HG03521 (cell line): Measurements from ENCODE around the gene LRP1B.
"Not testable (repeated sequence)": the region's sequence is repeated elsewhere in the genome, so short reads cannot be mapped to it uniquely, and the experiment has no call there.

Source experiments
- ATAC-seq: cut with Tn5 transposase; IDR thresholded peaks from one replicate; pipeline ENCODE4 v1.9.1; 2021; ENCODE audit warnings: mild to moderate bottlenecking, moderate library complexity; ENCODE audit not compliant: unreplicated experiment

Gene LRP1B

DNA sequence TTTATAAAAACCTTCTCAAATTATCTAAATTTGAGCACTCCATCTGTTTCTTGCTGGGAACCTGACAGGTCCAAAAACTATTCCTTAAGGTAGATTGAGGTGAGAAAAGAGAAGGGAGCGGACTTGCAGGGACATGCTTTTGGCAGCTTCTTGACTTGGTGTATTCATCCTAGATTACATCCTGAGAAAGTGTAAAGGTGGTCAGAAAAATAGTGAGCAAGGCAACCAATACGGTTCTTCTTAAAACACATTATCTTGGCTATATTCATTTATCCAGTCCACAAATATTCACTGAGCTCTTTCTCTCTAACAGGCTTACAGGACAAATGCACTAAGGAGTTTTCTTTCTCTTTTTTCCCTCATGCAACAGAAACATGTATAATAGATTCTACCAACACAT is 230.0 kb downstream of the LRP1B start:
- no peak for ATAC-seq

DNA sequence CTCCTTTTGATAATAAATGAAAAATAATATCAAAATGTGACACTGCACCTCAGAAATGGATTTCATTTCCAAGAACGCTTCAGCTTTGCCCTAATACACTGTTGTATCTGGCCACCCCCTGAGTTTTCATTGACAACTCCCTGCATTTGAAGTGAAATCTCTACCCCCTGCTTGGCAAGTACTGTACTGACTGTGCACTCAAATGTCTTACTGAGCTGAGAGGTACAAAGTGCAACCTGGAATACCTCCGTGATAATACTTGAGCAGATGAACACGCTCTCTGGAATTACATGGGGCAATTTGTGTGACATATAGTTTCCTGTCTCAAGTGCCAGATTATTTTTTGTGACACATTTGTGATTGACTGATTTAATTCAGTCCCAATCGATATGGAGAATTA is 231.1 kb downstream of the LRP1B start:
- ATAC-seq, result no peak

DNA sequence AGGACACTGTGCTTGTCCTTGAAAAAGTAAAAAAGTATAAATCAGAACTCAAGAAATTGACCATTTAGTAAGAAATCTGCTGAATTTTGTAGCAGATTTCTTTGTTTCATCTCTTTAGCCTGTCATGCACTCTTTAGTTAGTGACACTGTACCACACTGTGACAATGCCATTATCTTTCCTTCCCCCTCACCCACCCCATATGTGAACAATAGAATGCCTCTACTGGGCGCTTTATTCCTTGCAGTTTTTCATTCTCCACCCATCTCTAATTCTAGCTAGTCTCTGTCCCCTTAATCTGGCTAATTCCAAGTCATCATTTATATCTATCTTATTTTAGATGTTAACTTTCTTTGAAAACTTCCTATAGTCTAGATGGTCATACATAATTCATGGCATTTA is 241.0 kb downstream of the LRP1B start:
- ATAC-seq, result no peak

- ATAC-seq, result no peak
Observed at GRCh38 chr2:141888987-141889555, 241.7 kb downstream of the LRP1B start.

DNA sequence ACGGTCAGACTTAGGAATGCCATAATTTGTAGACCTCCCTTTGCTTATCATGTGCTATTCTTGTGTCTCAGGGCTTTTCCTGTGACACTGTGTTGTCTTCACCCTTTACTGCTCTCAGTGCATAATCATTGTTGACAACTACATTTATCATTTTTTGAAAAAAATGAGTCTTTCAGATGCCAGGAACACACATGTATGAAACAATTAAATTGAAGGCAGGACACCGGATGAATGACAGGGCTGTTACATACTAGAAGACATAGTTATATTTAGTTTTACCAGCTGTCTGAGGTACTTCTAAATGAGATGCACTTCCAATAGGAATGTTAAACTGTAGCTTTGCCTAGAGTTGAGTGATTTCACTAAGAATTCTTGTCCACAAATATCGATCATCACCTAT is 243.5 kb downstream of the LRP1B start:
- ATAC-seq, result no peak

DNA sequence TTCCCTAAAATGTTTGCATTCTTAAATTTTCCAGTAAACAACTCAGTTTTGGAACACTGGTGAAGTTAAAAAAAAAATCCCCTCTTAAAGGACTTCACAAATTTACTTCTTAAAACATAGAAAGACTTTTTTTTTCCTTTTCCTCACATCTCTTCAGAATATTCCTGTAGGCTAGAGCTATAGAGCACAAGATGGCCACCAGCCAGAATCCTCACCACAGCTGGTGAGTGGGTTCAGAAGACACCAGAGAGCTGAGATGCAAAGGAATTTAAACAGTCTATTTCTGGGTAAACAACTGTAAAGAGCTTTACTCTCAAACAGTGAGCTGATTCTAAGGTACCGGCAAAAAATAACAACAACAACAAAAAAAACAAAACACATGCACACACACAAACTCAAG is 252.8 kb downstream of the LRP1B start:
- no peak for ATAC-seq

DNA sequence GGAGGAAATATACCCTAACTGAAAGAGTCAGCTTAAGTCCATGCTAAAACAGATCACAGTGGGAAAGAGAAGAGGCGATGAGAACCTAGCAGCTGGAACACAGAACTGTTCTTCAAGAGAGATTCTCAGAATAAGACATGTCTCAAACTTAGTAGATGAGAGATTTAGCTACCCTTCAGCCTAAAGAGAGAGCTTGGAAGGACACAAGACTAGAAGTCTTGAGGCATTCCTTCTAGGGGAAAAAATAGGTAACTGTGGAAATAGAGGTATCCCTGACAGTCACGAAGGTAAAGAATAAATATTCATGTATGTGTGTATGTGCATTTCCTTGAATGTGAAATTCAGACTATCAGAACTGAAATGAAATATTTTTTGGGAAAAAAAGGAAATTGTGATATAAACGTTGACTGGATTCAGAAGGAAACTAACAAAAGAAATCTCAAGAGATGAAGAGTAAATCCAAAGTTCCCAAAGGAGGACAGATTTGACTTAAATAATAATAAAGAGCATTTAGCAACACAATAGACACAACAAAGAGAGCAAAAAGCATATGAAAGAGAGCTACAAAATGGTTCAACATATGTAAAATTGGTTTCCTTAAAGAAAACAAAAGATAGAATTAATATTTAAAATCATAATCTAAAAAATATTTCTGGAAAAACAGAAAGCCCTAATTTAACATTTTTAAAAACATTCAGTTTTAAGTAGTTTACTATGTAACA is 258.7 kb downstream of the LRP1B start:
- ATAC-seq, result no peak

- ATAC-seq, result no peak
Observed at GRCh38 chr2:141869572-141869971, 261.2 kb downstream of the LRP1B start.

- ATAC-seq, result no peak
Observed at GRCh38 chr2:141863964-141864363, 266.9 kb downstream of the LRP1B start.

DNA sequence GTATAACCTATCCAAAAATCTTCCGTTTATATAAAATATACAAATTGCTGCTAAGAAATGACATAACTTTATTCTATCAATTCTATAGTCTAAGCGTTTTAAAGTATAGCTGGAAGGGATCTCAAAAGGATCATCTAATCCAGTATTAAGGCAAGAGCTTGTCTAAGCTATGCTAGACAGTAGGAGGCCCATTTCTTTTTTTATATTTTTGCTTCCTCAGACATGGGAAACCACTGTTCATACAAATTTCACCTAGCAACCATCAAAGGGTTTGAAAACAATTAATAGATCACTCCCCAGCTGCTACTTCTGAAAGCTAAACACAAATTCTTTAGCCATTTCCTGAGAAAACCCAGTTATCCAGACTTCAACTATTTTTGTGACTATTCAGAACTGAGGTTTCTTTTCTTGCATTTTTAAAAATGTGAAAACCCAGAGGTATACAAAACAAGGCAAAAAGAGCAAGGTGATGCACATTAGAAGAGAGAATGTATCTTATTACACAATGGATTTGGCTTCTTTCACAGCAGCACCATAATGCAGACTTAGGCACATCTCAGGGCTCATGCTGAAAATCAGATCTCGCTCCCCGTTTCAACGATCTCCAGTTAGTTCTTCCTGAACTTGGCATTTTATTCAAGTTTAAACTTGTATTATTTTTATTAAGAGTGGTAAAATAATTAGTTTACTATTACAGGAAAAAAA is 274.4 kb downstream of the LRP1B start:
- no peak for ATAC-seq

- ATAC-seq, result no peak
Observed at GRCh38 chr2:141848191-141848590, 282.6 kb downstream of the LRP1B start.

DNA sequence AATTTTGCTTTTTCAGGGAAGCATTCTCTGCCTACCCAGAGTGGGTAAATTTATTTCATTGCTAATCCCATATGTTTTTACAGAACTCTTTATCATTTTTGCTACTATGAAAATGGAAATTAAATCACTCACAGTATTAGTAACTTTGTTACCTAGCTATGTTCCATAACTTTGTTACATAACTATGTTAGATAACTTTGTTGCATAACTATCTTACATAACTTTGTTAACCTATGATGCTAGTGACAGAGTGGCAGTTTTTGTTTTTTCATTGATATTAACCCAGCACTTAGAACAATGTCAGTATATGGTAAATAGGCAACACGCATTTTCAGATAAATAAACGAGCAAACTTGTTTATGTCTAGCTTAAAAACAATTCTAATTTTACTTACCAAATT is 286.6 kb downstream of the LRP1B start:
- no peak for ATAC-seq

DNA sequence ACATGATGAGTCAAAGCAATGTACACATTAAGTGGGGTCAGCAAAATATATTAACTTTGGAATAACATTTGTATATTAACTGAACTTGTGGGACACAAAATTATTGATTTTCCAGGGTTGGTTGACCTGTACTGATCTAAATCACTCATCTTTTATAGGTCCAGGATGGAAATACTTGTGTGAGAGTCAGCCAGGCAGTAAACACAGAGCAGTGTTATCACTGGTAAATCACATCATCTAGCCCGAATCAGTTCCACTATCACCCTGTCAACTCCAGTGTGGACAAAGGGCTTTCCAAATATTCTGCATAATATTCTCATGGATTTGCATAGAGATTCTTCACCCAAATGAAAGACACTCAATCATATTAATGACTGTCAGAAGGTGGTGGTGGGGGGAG is 295.7 kb downstream of the LRP1B start:
- ATAC-seq, result no peak

- ATAC-seq, result no peak
Observed at GRCh38 chr2:141828761-141829160, 302.1 kb downstream of the LRP1B start.

DNA sequence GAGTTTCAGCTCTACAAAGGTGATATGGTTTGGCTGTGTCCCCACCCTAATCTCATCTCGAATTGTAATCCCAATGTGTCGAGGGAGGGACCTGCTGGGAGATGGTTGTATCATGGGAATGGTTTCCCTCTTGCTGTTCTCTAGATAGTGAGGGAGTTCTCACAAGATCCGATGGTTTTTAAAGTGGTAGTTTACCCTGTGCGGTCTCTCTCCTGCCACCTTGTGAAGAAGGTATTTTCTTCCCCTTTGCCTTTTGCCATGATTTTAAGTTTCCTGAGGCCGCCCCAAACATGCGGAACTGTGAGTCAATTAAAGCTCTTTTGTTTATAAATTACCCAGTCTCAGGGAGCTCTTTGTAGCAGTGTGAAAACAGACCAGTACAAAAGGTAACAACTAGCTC is 306.0 kb downstream of the LRP1B start:
- ATAC-seq, result no peak

DNA sequence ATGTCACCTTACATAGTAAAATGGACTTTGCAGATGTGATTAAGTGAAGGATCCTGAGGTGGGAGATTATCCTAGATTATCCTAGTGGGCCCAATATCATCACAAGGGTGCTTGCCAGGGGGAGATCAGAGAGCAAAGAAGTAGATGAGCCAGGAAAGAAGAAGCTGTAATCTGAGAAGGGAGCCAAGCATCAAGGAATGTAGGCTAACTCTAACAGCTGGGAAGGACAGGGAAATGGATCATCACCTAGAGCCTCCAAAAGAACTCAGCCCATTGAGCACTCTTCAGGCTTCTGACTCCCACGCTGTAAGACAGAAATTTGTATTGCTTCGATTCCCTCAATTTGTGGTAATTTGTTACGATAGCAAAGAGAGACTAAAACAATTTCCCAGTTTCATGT is 309.9 kb downstream of the LRP1B start:
- ATAC-seq, result no peak

DNA sequence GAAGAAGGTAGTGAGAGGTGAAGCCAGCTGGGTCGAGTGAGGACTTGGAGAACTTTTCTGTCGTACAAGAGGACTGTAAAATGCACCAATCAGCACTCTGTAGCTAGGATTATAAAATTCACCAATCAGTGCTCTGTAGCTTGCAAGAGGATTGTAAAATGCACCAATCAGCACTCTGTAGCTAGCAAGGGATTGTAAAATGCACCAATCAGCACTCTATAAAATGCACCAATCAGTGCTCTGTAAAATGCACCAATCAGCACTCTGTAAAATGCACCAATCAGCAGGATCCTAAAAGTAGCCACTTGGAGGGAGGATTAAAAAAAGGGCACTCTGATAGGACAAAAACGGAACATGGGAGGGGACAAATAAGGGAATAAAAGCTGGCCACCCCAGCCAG is 315.5 kb downstream of the LRP1B start:
- not testable (repeated sequence) for ATAC-seq

DNA sequence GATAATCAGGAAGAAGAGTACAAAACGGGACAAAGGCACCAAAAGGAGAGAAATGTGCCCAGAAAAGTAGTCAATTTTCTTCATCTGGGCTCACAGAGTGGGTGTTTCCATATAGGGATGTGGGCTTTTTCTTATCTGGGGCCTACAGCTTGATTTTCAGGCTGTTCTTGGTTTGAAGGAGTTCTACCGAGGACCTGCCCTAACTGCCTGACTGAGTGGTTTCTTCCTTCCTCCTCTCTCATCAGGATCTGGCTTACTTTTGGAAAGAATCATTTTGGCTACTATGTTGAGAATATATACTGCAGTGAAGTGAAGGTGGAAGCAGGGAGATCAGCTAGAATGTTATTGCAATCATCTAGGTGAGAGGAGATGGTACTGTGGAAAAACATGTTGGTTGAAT is 316.7 kb downstream of the LRP1B start:
- ATAC-seq, result no peak

- ATAC-seq, result no peak
Observed at GRCh38 chr2:141810148-141810547, 320.7 kb downstream of the LRP1B start.

- no peak for ATAC-seq
Observed at GRCh38 chr2:141806090-141806489, 324.7 kb downstream of the LRP1B start.

- ATAC-seq, result no peak
Observed at GRCh38 chr2:141805302-141805701, 325.5 kb downstream of the LRP1B start.

GRCh38 chr2:141796449-141796848 is 334.4 kb downstream of the LRP1B start:
- ATAC-seq, result no peak
